Sciatic nerve (tissue), 2 donors: ENCODE results near the gene QPCT. TPM values are rescaled to one million over a fixed set of nuclear protein-coding genes. Genes with fewer than 3 reads are reported as not detected.

ENCODE experiments used
- ATAC-seq: fragments of 200-7000 bp; cut with Tn5 transposase; one replicate; pipeline ENCODE4 v1.9.1; 2020; ENCODE audit warnings: mild to moderate bottlenecking, moderate library complexity
- DNase-seq: peaks from one replicate; pipeline ENCODE4 v3.0.0-alpha.2; 2020; ENCODE audit warnings: low spot score
- intact Hi-C: fragments of 100-400 bp; cut with DNase I; formaldehyde crosslinking; loops from one replicate; pipeline ENCODE4 v1.14.2; 2022
- total RNA-seq: library from RNA; stranded (reverse); fragmentation: NEBNext Ultra II Directional; extraction: Animal tissue kit (Norgen Biotek cat#: 25700); gene quantifications from one replicate; pipeline ENCODE4 v1.2.1, GENCODE V29; 2021
- donor health status: DM: no; HTN: no; CAD: no.
- donor health status: DM: no; HTN: no; CAD: no.

The QPCT gene
- total RNA-seq, 1 donor from 2014 or later, result 4.8 TPM

- intact Hi-C loops, result no loop called here
- no peak for DNase-seq
- ATAC-seq, result no peak
Observed at GRCh38 chr2:37350034-37350433, 5.6 kb downstream of the QPCT start.

DNA sequence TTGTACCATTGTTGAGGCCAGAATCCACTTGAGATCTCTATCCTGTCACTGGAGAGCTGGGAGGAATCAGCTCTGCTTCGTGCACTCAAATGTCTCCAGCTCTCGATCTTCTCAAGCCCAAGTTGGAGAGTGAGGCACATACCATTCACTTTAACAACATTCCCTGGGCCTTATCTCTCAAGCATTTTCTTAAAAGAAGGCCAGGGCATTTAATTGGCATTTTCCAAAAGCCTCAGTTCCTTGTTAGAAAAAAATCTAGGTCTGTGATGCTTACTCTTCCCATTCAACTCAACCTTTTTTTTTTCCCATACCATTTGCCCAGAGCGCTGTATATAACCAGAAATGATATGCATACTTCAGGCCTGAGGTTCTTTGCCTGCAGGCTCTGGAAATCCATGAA is 10.1 kb downstream of the QPCT start:
- no peak for ATAC-seq
- intact Hi-C loops, result no loop called here
- DNase-seq, result no peak

- intact Hi-C loops, result no loop called here
- no peak for ATAC-seq
- no peak for DNase-seq
Observed at GRCh38 chr2:37355735-37356134, 11.3 kb downstream of the QPCT start.

GRCh38 chr2:37356299-37356698 is 11.9 kb downstream of the QPCT start:
- DNase-seq (no peak), ATAC-seq (no peak)
- intact Hi-C loops, result no loop called here

GRCh38 chr2:37357069-37357468 is 12.6 kb downstream of the QPCT start:
- intact Hi-C loops, result no loop called here
- DNase-seq (no peak), ATAC-seq (no peak)

- DNase-seq, result no peak
- intact Hi-C loops, result no loop called here
- ATAC-seq, result no peak
Observed at GRCh38 chr2:37357530-37357929, 13.1 kb downstream of the QPCT start.

DNA sequence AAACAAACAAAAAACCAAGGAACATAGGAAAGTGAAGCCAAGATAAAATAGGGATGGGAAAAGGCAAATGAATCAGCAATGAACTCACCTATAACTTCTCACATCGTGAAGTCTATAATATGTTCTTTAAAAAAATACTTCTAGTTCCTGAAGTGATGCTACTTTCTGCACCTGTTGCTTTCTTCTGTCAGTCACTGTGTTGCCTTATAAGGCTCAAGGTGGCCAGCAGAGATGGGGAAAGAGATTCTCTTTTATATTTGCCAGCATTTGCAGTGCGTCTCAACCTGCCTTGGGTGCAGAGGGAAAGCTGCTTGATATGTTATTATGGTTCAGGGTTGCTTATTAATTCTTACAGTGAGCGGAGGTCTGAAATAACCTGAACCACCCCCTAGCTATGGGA is 14.0 kb downstream of the QPCT start:
- ATAC-seq (no peak), DNase-seq (no peak)
- intact Hi-C loops, result no loop called here

DNA sequence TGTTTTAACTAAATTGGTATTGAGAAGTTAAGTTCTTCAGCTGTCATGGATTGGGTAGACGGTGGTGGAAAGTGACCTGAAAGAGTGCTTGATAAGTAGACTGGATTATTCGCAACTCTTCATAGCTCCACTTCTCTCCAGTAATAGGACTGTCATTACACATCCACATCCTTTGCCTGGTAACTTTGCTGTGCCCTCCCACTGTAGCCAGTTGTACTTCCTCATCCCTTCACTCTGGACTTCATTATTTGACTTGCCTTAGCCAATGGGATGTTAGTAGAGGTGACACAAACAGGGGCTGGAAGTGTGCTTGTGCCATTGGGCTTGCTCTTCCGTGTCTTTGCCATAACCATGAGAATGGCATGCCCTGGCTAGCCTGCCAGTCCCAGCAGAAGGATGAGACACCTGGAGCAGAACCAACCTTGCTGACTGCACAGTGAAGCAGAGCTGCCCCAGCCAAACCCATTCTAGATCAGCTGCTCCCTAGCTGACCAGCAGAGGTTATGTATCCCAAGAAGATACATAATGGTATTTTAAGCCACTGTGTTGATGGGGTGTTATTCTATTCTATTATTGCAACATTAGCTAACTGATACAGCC is 16.9 kb downstream of the QPCT start:
- intact Hi-C loops, result no loop called here
- ATAC-seq (no peak), DNase-seq (no peak)

- DNase-seq (no peak), ATAC-seq (no peak)
- intact Hi-C loops, result no loop called here
Observed at GRCh38 chr2:37361994-37362698, 17.7 kb downstream of the QPCT start.

DNA sequence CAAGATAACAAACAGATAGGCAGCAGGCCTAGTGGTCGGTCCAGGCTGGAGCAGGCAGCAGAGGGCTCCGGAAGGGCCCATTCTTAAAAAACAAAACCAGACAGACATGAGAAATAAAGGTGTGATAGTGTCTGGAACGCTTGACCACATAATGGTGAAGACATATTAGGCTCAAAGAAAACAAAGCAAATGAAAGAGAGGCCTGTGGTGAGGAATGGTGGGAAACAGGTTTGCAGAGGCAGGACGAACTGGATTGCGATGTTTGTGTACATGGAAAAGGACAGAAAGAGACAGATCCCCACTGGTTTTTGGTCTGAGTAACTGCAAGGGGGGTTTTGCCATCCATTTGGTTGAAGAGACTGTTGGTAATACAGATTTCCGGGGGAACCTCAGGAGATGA is 19.9 kb downstream of the QPCT start:
- ATAC-seq (no peak), DNase-seq (no peak)
- intact Hi-C loops, result no loop called here

GRCh38 chr2:37365669-37366068 is 21.2 kb downstream of the QPCT start:
- ATAC-seq (no peak), DNase-seq (no peak)
- intact Hi-C loops, result no loop called here

DNA sequence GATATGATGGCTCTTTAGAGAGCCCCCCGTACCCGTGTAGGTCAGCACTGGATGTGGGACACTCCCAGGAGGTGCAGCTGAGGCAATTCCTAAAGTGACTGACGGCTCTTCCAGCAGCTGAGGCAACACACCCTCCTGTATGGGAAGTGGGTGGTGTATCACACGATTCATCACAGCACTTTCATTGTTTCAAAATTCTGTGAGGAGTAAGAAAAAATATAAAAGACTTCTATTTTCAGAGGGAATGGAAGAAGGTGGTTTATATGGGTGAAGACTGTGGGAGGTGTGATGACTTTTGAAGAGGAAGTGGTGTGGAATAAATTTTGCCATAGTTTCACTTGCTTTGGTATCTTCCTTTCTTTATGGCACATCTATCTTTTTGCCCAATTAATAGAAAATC is 22.3 kb downstream of the QPCT start:
- DNase-seq, result no peak
- ATAC-seq, result no peak

GRCh38 chr2:37367310-37367709 is 22.9 kb downstream of the QPCT start:
- ATAC-seq (no peak), DNase-seq (no peak)

More for the DNA sequence above, 22.3 kb downstream of the QPCT start:
- intact Hi-C loops, result no loop called here

GRCh38 chr2:37367984-37368383 is 23.6 kb downstream of the QPCT start:
- intact Hi-C loops, result no loop called here
- DNase-seq, result no peak
- ATAC-seq, result no peak

More at GRCh38 chr2:37367310-37367709, 22.9 kb downstream of the QPCT start:
- intact Hi-C loops, result no loop called here

GRCh38 chr2:37370666-37371065 is 26.2 kb downstream of the QPCT start:
- intact Hi-C loops, result no loop called here
- ATAC-seq, result no peak
- no peak for DNase-seq

DNA sequence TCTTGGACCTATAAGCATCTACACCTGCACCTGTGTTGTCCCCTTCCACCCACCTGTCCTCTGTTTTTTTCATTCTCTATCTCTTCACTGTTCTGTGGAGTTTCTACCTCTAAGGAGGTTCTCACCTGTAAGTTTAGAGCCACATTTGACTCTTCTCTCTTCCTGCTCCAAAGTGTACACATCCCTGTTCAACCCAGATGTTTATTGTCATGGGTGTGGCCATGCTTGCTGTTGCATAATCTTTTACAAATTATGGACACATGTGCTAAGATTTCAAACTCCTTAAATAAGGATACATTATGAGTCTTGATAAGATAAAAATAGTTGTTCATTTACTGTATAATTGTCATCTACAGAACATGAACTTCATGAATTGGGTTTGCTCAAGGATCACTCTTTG is 27.6 kb downstream of the QPCT start:
- intact Hi-C loops, result no loop called here
- ATAC-seq (no peak), DNase-seq (no peak)

DNA sequence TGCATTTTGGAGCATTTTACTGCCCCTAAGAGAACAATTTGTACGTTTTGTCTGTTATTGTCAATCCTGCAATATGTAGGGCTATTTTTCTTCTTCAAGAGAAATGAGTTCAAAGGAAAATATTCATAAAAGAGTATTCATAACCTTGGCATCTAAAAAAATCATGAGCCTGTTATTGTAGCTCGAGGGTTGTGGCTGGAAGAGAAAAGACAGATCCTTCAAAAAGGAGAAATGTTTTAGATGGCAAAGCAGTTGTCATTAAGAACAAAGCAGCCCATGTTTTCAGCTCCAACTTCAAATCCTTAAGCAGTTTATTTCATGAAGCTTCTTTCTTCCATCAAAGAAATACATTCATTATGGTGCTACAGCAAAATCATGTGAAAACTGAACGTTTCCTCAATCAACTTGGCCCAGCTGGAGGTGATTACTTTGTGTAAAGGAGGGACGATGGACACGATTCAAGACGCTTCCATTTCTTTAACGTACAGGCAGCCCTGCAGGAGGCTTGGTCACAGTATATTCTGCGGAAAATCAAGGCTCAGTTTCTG is 31.4 kb downstream of the QPCT start:
- ATAC-seq, result no peak
- intact Hi-C loops, result no loop called here
- no peak for DNase-seq

DNA sequence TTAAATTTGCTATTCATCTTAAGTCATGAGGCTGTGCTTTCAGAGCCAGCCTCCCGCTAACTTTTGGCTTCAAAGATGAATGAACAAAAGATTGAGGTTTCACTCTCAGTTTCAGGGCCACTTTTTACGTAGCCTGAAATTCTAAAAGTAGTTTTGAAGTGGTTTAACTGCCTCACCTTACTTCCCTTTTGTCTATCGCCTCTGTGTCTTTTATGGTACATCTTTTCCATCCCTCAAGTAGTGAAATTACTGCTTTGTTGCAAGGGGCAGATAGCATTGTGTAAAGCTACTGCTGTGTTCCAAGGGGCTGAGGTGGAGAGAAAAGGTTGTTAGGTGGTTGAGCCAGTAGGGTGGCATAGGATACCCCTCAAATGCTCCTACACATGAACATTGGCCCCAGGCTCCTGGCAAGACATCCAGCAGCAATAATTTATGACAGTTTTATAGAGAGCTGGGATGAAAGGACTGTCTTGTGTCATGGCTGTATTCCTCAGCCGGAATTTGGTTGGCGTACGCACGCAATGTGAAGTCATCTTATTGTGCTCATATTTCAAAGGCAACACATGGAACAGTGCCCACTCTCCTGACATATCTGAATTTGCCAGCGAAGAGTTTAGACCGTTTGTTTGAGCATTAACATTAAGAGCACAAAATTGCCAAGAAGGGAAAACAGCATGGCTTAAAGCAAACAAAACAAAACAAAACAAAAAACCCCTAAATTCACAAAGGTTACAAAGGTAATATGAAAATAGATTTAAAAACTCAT is 32.2 kb downstream of the QPCT start:
- intact Hi-C loops, result no loop called here
- DNase-seq (no peak), ATAC-seq (peak; percentile 81)

GRCh38 chr2:37377187-37377532 is 32.7 kb downstream of the QPCT start:
- intact Hi-C loops, result no loop called here

GRCh38 chr2:37378411-37378810 is 34.0 kb downstream of the QPCT start:
- peak; percentile 87 for ATAC-seq
- intact Hi-C loops, result no loop called here
- DNase-seq, result no peak

More at GRCh38 chr2:37377187-37377532, 32.7 kb downstream of the QPCT start:
- ATAC-seq (peak; percentile 83), DNase-seq (no peak)
